RCC 7860 (cell line): ENCODE results near the gene TIGD3.

Source experiments
- DNase-seq: peaks from one replicate; pipeline ENCODE4 v3.0.0-alpha.2; 2015; ENCODE audit warnings: low spot score
- FAIRE-seq: peaks from 2 replicates; lab custom pipeline; 2012; peaks lifted over from hg19 to GRCh38; lab: Jason Lieb, UNC

TIGD3 gene

DNA sequence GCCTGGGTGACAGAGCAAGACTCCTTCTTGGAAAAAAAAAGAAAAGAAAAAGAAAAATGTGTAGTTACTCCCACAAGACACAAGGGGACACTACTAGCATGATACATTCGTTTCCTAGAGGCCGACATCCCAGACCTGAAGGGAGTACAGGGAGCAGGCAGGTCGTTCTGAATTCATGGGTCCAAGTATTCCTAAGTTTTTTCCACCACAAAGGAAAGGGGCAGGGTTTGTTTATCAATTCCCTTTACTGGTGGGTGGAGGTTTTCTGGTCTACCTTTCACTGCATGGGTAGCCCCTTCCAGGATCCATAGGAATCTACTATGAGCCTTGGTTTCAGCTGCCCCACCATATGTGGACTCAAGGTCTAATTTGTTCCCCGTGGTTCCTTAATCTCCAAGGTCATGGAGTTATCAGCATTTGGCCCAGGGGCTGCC, 11.8 kb downstream of the TIGD3 start:
- FAIRE-seq (no peak), DNase-seq (peak; percentile 78)

DNA sequence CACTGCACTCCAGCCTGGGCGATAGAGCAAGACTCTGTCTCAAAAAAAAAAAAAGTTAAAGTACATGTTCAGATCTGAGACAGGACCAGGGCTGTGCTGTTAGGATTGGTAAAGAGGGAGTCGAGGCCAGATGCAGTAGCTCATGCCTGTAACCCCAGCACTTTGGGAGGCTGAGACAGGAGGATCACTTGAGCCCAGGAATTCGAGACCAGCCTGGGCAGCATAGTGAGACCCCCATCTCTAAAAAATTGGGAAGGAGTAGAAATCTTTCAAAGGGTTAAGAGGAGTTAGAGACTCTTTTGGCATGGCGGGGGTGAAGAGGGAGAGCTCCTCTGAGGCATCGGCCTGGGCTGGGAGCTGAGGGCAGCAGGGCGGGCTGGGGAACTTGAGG, 16.1 kb downstream of the TIGD3 start:
- FAIRE-seq, result no peak
- no peak for DNase-seq

- no peak for DNase-seq
- no peak for FAIRE-seq
These were observed 19.5 kb downstream of the TIGD3 start for GRCh38 chr11:65373839-65374580.

- FAIRE-seq, result no peak
These were observed 20.5 kb downstream of the TIGD3 start for GRCh38 chr11:65375012-65375411.

DNA sequence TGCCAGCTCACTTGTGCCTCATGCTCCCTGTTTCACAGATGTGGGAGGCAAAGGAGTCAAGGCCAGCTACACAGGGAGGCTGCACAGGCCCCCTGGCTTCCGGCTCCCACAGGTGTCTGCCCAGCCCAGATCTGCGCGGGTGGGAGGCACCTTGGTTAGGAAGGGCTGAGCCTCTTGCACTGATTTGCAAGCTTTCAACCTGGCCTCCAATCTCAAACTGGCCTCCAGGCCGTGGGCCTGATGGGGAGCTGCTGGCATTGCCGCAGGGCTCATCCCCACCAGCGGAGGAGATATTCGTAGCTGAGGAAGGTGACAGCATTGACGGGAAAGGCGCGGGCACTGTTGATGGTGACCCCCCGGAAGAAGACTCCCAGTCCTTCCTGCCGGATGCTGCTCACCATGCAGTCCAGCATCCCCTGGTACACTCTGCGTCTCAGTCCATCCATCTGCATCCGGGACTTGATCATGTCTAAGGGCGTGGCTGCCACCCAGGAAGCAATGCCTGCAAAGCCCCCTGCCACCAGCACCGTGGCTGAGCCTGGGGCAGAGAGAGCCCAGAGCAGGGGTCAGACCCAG, 21.7 kb downstream of the TIGD3 start:
- DNase-seq (no peak), FAIRE-seq (no peak)

More at GRCh38 chr11:65375012-65375411, 20.5 kb downstream of the TIGD3 start:
- no peak for DNase-seq

DNA sequence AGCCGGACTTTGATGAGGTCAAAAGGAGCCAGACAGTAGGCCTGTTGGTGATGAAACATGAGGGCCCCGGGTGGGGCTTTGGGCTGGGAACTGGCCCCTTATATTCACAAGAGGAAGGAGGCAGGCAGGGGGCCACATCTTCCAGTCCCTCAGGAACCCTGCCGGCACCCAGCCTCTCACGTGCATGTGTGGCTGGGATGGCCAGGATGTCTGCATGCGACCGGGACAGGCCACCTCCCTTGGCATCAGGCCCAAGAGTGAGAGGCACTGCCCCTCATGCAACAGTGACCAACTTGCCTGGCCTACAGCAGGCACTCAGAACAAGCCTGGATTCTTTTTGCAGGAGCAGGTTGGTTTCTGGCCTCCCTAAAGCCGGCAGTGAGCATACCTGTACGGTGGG, 22.5 kb downstream of the TIGD3 start:
- FAIRE-seq, result no peak
- DNase-seq, result no peak

DNA sequence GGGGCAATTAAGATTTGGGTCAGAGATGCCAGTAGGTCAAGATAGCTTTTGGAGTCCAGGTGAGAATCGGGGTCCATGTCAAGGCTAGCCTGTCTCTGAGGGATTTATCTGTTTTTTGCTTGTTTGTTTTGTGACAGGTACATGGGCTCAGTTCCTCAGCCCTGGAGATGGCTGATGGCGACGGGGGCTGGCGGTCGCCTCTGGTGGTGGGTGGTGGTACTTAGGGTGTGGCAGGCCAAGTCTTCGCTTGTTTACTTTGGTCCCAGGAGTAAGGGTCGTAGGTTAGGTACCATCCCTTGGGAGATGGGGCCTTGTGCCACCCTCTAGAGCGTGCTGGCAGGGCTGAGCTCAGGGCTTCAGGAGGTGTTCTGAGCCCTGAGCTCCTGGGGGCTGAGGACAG, 23.2 kb downstream of the TIGD3 start:
- DNase-seq, result no peak
- no peak for FAIRE-seq

DNA sequence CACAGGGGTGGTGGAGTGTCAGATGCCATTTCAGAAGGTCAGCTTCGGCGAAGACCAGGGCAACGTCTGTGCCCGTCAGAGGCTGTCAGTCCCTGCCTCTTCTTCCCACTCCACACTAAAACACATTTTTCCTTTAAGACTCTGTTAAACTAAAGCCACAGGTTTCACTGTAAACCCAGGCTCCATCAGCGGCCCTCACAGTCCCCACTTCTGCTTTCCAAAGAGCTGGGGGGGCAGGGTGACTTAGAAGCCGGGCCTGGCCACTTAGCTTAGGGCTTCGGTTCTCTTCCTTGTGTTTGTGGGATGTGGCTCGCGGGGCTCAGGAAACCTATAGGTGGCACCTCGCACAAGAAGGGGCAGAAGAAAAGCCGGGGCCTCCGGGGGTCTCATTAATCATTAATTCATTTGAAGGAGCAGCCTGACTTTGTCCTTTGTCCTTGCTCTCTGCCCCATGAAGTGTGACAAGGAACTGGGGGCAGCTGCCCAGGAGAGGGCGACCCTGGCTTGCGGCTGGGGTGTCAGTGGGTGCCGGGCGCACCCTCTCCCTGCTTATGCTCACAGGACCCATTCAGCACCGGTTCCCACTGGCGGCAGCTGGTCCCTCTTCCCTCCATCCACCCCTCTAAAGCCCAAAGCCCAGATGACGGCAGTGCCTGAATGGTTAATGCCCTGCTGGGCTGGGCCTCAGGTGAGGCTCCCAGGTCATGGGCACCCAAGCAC, 23.8 kb downstream of the TIGD3 start:
- peak; percentile 3 for DNase-seq
- no peak for FAIRE-seq

DNA sequence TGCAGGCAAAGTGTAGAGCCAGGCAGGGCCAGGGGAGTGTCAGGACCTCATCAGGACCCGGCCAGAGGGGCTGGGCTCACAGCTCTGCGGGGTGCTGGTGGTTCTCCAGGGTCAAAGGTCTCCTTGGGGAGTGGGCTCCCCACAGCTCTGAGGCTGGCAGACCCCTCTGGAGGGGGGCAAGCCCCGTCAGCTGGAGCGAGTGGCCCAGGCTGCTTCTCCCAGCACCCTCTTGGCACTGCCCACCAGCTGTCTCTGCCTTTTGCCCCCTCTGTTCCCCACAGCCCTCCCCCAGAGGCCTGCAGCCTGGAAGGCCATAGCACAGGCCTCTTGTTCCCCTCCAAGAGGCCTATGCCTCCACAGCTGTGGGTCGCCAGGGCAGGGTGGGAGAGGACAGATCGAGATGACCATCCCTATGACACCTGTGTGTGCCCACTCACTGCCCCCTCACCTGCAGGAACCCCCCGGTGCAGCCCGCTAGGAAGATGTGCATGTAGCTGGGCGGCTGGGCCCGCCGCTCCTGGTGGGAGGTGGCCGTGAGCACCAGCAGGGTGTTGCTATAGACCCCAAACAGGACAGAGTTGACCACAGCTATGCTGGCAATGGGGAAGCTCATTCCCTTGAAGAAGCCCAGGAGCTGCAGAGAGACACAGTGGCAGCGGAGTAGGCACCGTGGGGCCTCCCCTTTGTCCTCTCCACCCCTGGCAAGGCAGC, 24.5 kb downstream of the TIGD3 start:
- FAIRE-seq (no peak), DNase-seq (no peak)

DNA sequence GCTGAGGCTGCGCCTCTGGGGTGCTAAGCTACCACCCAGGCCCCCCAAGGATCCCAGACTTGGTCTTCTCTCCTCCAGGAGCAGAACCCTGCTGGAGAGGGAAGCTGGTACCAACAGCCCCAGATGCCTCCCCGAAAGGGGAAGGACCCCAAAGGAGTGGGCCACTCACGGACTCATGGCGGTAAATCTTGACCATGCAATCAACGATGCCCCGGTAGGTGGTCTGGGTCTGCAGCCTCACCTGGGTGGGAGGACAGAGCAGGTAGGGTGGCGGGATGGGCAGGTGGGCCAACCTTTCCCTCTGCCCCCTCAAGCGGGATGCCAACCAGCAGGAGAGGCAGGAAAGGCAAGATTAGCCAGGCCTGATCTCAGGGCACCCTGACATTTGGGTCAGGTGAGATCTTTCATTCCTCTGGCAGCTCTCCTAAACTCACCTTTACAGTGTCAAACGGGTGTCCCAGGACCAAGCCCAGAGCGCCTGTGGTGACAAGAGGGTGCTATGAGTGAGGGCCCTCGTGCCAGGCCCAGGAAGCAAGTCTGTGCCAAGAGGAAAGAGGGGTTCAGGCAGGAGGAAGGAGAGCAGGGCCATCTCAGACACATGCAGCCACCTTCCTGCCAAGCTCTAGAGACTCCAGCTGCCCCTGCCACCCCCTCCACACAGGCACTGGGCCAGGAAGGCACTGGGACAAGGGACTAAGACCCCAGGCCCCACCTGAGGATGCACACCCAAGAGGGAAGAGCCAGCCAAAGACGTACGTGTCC, 25.3 kb downstream of the TIGD3 start:
- FAIRE-seq (no peak), DNase-seq (no peak)

DNA sequence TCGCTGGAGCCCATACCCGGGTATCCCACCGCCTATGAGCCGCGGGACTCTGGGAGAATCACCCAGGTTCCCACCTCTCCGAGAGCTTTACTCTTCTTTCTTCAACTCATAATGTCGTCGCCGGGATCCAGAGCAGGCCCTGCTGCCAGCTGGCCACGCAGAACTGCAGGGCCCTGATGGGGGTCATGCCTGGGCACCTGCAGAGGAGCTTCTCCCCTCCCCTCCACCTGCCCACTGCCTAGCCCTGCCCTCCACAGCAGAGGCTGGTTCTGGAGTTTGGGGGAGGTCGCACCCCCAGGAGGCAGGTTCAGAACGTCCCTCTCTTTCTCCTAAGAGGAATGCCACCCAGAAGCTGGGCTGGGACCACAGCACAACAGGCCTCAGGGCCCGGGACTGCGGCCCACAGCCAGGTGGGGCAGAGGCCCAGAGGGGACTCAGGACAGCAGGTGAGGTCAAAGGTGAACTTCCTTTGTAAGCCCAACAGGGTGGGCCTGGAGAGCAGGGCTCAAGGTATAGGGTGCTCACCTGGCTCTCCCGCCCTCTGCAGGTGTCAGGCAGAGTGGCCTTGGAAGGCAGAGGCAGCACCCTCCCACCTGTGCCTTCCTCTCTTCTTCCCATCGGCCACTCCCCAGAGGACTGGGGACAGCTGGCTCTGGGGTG, 26.0 kb downstream of the TIGD3 start:
- FAIRE-seq, result no peak
- DNase-seq, result no peak

GRCh38 chr11:65381716-65382032, 27.1 kb downstream of the TIGD3 start:
- DNase-seq (peak; percentile 96), FAIRE-seq (peak; percentile 94)

- DNase-seq (peak; percentile 96), FAIRE-seq (no peak)
These were observed 27.7 kb downstream of the TIGD3 start, which contains the start of gene SLC25A45 for GRCh38 chr11:65382033-65382803. Gene SLC25A45 (minus strand): TSS chr11:65382646. CDS start chr11:65381951, 695 bp downstream.

- FAIRE-seq (no peak), DNase-seq (no peak)
These were observed 28.3 kb downstream of the TIGD3 start for GRCh38 chr11:65382804-65383368.

DNA sequence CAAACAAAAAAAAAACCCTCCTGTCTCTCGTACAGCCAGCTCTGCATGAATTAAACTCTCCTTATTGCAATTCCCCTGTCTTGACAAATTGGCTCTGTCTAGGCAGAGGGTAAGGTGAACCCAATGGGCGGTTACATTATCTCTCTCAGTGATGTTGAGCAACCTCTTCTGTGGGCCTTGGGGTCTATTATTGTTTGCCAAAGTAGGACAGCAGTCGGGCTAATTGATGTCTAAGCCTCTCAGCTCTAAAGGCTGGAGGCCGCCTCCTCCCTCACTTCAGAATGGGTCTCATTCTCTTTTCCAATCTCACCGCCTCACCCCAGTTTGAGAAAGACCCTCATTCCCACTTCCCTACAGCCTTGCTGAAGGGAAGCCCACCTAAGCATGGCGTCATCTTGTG, 29.2 kb downstream of the TIGD3 start:
- no peak for DNase-seq
- no peak for FAIRE-seq

DNA sequence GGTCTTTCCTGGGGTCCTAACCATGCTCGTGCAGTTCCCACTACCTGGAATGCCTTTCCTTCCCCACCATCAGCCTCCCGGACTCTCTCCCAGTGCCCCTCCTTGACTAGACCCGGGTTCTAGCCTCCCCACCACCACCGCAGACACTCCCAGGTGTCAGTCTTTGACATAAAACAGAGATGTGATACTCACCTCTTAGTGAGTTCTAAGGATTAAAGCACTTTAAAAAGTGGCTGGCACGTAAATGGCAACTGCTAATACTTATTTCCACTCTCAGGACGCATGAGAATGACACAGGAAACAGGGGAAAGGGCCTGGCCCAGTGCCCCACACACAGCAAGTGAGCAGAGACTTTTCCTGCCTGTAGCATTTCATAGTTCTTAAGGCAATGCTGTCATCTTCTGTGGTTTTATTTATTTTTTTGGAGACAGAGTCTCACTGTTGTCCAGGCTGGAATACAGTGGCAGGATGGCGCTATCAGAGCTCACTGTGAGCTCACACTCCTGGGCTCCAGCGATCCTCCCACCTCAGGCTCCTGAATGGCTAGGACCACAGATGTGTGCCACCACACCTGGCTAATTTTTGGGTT, 29.8 kb downstream of the TIGD3 start:
- FAIRE-seq (no peak), DNase-seq (peak; percentile 18)

GRCh38 chr11:65386307-65387140, 32.0 kb downstream of the TIGD3 start, which contains the start of gene FRMD8:
Gene FRMD8 (plus strand): TSS chr11:65386637. CDS start chr11:65387037, 400 bp downstream.
- peak; percentile 52 for DNase-seq
- FAIRE-seq, result no peak

- FAIRE-seq (no peak), DNase-seq (no peak)
These were observed 34.2 kb downstream of the TIGD3 start for GRCh38 chr11:65388731-65389130.
